Measurements from ENCODE around the gene ARHGDIA. TPM values are rescaled to one million over a fixed set of nuclear protein-coding genes. Genes with fewer than 3 reads are reported as not detected.

The ARHGDIA gene
- total and polyA plus RNA-seq, 10 donors, result 131 to 392 (median 235) TPM

DNA sequence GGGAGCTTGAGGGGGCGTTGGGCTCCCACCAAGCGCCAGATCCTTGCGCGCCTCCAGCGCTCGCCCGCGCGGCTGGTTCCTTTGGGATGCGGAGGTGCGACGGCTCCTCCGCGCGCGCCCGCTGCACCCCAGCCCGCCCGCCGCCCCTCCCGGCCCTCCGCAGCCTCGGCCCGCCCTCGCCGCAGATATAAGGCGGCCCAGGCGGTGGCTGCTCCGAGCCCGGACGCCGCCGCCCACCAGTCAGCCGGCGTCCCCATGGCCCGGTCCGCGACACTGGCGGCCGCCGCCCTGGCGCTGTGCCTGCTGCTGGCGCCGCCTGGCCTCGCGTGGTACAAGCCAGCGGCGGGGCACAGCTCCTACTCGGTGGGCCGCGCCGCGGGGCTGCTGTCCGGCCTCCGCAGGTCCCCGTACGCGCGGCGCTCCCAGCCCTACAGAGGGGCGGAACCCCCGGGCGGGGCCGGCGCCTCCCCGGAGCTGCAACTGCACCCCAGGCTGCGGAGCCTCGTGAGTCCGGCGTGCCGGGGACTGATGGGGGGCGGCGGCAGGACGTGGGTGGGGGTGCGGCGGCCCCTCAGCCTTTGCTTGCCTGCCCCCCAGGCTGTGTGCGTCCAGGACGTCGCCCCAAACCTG, 31.0 kb upstream of the ARHGDIA start, which contains the start of gene NPB:
Gene NPB (plus strand): TSS at position 216 of the 630 bp plus-strand sequence. CDS start 40 bp downstream, at position 256.
- Histone ChIP-seq H3K27me3 (replicated peaks in 1 of 7) (peaks cover 0 to 29% (median 16%) of the 10 kb centered on the region in 7 donors), H3K4me1 (peaks cover 0 to 24% (median 18%) of the 10 kb centered on the region in 6 donors), H3K9me3 (no peaks in the 10 kb centered on the region), H3K36me3 (peaks cover 0 to 79% (median 41%) of the 10 kb centered on the region in 6 donors), H3K4me3 (peak within 1 kb of the TSS in 7 of 8 donors; percentile 1 to 63 (median 25)), H3K27ac (peak within 1 kb of the TSS in 1 of 8 donors; percentile 1)
- WGBS, 5 donors, result 1 to 5% (median 2%) methylated on average over 53 to 79 of the region's 79 CpGs; no CpG with 5 or more reads in 1 of the 5 donors
- no peak for DNase-seq
- intact Hi-C loops (cut with DNase I; ENCODE audit: low total_unique reads), result no loop called here
- TF ChIP-seq, protein P1, sequence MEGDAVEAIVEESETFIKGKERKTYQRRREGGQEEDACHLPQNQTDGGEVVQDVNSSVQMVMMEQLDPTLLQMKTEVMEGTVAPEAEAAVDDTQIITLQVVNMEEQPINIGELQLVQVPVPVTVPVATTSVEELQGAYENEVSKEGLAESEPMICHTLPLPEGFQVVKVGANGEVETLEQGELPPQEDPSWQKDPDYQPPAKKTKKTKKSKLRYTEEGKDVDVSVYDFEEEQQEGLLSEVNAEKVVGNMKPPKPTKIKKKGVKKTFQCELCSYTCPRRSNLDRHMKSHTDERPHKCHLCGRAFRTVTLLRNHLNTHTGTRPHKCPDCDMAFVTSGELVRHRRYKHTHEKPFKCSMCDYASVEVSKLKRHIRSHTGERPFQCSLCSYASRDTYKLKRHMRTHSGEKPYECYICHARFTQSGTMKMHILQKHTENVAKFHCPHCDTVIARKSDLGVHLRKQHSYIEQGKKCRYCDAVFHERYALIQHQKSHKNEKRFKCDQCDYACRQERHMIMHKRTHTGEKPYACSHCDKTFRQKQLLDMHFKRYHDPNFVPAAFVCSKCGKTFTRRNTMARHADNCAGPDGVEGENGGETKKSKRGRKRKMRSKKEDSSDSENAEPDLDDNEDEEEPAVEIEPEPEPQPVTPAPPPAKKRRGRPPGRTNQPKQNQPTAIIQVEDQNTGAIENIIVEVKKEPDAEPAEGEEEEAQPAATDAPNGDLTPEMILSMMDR (IDR thresholded peaks at IDR 0.05 in 8 of 11, conservative IDR thresholded peaks at IDR 0.05 in 3 of 11), result no peak
- TF ChIP-seq POLR2A (IDR thresholded peaks at IDR 0.05) (no peak), POLR2AphosphoS5 (IDR thresholded peaks at IDR 0.05) (no peak)

DNA sequence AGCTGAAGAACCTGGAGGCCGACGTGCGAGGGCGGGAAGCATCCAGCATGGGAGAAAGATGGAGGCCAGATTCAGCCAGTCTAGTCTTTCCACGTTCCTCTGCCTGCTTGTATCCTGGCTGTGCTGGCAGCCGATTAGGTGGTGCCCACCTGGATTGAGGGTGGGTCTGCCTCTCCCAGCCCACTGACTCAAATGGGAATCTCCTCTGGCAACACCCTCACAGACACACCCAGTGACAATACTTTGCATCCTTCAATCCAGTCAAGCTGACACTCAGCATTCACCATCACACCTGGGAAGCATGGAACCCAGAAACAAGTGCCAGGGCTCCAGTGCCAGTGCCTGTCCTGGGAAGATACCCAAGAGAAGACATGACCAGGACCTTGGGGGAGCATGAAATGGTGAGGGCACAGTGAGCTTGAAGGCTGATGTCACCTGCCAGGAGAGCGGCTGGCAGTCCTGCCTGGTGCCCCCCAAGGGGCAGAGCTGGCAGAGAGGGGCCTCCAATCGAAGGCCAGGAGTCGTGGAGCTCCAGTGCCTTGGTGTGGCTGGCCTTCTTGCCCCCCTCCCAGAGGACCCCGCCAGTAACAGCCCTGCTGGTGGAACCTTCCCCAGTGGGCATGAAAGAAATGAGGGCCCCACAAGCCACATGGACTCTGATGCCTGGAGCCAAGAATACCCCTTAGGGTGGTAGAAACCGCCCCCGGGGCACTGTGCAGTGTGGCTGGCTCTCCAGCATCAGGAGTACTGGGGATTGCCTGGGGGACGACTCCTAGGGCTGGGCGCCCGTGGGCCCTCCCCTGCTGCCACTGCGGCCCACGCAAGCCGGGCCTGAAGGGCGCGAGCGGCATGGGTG, 30.3 kb upstream of the ARHGDIA start:
- H3K36me3 ChIP-seq, result peaks cover 0 to 79% (median 45%) of the 10 kb centered on the region in 6 donors

DNA sequence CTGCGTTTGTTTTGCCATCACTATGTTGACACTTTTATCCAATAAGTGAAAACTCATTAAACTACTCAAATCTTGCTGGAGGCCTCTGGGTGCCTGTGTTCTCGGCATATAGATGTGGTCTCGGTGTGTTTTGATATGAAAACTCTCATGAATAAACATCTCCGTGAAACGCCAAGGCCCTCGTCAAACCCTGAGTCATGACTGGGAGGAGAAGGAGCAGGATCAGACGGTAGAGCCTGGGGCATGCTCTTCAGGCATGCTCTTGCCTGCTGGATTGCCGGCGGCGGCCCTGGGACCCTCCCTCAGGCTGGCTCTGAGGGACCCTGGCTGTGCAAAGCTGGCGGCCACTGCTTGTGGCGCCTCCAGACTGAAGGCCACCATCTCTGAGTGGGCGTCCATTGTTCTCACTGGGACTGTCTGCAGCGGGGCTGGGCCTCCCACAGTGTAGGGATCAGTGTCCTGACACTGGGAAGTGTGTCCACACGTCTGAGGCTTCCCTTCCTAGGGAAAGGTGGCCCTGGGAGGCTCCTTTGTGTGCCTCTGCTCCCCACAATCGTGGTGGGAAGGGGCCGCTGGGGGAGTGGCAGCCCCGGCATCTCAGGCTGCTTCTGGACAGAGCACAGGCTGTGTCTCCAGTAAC, 29.2 kb upstream of the ARHGDIA start:
- H3K4me3 ChIP-seq, result no peak overlapping the region
- H3K4me1 ChIP-seq, result peaks cover 0 to 24% (median 18%) of the 10 kb centered on the region in 6 donors
- peaks cover 0 to 29% (median 16%) of the 10 kb centered on the region in 7 donors for H3K27me3 ChIP-seq (replicated peaks in 1 of 7)
- TF ChIP-seq, protein P1 (IDR thresholded peaks at IDR 0.05 in 8 of 11, conservative IDR thresholded peaks at IDR 0.05 in 3 of 11), result no peak
- peak in 1 of 3 donors; percentile 39 for TF ChIP-seq POLR2AphosphoS5 (IDR thresholded peaks at IDR 0.05)
- intact Hi-C loops (cut with DNase I; ENCODE audit: low total_unique reads), result no loop called here
- H3K27ac ChIP-seq, result no peak overlapping the region
- H3K36me3 ChIP-seq, result peaks cover 0 to 79% (median 55%) of the 10 kb centered on the region in 6 donors
- no peaks in the 10 kb centered on the region for H3K9me3 ChIP-seq
- DNase-seq, result no peak
- WGBS, 5 donors, result 84 to 91% (median 89%) methylated on average over 14 to 18 of the region's 18 CpGs

More for the DNA sequence above, 30.3 kb upstream of the ARHGDIA start:
- TF ChIP-seq POLR2AphosphoS5 (IDR thresholded peaks at IDR 0.05) (no peak), POLR2A (IDR thresholded peaks at IDR 0.05) (no peak)
- TF ChIP-seq, protein P1 (IDR thresholded peaks at IDR 0.05 in 8 of 11, conservative IDR thresholded peaks at IDR 0.05 in 3 of 11), result no peak
- whole genome bisulfite sequencing, 5 donors, result 53 to 91% (median 55%) methylated on average over 9 to 21 of the region's 21 CpGs
- Histone ChIP-seq H3K4me1 (peaks cover 0 to 24% (median 18%) of the 10 kb centered on the region in 6 donors), H3K9me3 (no peaks in the 10 kb centered on the region), H3K27ac (peak overlapping the region in 1 of 8 donors; percentile 1), H3K4me3 (peak overlapping the region in 6 of 8 donors; percentile 4 to 63 (median 24)), H3K27me3 (replicated peaks in 1 of 7) (peaks cover 0 to 29% (median 16%) of the 10 kb centered on the region in 7 donors)
- DNase-seq, result no peak
- intact Hi-C loops (cut with DNase I; ENCODE audit: low total_unique reads), result no loop called here
